HG03039 (cell line): ENCODE results near the gene CCDC61.

Experiments used
- ATAC-seq: cut with Tn5 transposase; IDR thresholded peaks from one replicate; pipeline ENCODE4 v1.9.1; 2021; ENCODE audit warnings: mild to moderate bottlenecking, moderate library complexity; ENCODE audit not compliant: unreplicated experiment

The CCDC61 gene, protein sequence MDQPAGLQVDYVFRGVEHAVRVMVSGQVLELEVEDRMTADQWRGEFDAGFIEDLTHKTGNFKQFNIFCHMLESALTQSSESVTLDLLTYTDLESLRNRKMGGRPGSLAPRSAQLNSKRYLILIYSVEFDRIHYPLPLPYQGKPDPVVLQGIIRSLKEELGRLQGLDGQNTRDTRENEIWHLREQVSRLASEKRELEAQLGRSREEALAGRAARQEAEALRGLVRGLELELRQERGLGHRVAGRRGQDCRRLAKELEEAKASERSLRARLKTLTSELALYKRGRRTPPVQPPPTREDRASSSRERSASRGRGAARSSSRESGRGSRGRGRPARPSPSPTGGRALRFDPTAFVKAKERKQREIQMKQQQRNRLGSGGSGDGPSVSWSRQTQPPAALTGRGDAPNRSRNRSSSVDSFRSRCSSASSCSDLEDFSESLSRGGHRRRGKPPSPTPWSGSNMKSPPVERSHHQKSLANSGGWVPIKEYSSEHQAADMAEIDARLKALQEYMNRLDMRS

GRCh38 chr19:45994998-45995714 is at the start of gene CCDC61:
CCDC61 (plus strand) TSS chr19:45995467; CDS start chr19:46003019, 7,552 bp downstream.
- ATAC-seq, result peak; percentile 97

DNA sequence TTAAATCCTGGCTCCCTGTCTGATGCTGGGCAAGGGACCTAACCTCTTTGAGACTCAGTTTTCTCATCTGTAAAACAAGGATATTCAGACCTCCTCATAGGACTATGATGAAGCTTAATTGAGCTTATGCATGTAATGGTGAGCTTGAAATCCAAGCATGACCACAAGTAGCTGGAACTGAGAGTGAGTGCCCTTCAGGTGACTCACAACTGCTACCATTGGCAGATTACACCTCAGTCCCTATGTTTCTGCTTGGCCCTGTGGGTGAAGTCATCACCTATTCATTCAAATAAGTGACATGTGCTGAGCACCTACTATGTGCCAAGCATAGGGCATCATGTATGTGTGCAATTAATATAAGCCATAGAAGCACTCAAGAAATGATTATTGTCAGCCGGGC is 47.3 kb upstream of the CCDC61 start:
- ATAC-seq, result no peak

DNA sequence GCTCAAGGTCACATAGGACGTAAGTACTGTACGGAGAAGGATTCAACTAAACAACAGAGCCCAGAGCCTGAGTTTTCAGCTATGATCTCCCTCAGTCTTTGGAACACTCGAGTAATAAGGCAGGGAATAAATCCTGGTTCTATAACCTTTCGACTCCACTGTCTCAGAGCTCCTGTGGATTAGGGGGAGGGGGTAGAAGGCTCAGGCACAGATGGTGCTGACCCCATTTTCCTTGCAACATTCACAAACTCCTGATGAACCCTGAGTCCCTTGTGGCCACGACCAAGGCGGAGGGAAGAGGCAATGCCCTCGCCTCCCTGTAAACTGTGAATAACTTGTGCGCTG is 43.0 kb upstream of the CCDC61 start:
- ATAC-seq, result no peak

GRCh38 chr19:45952686-45953505 is 42.4 kb upstream of the CCDC61 start:
- ATAC-seq, result no peak

DNA sequence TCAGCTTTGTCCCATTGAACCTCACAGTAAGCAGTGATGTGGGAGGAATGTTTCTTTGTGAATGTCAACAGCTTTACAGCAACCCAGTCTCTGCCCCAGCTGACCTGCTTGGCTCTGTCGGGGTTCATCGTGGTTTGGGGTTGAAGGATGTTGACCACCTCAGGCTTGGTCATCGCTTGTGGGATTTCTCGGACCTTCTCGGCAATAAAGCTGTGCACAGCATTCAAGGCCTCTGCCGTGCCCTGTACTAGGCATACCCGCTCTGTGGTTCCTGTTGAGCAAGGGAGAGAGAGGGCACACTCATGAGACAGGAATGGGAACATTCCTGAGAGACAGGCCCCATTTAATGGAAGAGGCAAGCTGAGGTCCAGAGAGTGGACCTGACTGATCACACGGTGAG is 41.6 kb upstream of the CCDC61 start:
- no peak for ATAC-seq

DNA sequence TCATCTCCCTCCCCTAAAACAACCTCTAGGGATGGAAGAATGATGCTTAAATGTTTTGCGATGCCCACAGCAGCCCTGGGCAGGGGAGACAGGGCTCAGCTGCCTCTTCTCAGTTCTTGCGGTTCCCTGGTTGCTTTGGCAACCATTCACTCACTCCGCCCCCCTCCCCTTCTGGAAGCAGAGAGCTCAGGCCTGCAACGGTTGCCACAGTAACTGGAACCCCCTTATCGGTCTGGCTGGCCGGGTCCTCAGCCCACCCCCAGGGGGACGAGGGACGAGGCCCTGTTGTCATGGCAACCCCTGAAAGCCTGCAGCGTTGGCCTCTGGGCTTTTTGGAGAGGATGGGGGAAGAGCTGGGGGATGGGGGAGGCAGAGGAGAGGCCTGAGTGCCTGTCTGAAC is 41.1 kb upstream of the CCDC61 start:
- ATAC-seq, result no peak

GRCh38 chr19:45955905-45956608 is 39.2 kb upstream of the CCDC61 start:
- no peak for ATAC-seq

GRCh38 chr19:45958320-45958719 is 36.9 kb upstream of the CCDC61 start:
- no peak for ATAC-seq

DNA sequence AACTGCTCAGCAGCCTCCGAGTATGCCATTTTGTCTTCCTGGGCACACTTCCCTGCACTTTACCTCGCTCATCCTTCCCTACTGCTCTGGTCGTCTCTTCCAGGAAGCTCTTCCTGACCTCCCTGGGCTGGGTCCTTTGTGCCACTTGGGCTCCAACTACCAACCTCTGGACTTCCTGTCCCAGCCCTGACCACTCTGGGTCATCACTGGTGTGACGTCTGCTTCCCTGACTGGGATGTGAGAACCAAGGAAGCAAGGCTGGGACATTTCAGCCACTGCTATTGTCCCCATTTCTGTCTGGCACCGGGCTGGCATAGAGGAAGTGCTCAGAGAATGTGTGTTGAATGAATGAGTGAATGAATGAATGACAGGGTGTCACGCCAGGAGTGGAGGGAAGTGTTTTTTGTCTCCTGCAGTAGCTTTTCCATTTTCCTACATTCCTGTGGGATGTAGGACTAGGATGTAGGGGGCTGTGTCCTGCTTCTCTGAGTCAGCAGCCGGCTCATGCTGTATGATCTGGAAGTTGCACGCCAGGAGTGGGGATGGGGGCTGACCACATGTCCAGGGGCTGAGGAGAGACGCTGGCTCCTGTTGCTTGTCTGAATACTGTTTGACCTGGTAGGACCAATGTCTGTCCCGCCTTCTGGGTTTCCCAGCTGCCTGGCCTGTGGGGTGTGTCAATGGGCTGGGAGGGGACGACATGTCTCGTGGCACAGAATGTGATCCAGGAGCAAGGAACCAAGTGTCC is 36.3 kb upstream of the CCDC61 start:
- ATAC-seq, result no peak

GRCh38 chr19:45959517-45960025 is 35.7 kb upstream of the CCDC61 start:
- no peak for ATAC-seq

- no peak for ATAC-seq
Observed at GRCh38 chr19:45960595-45961235, 34.6 kb upstream of the CCDC61 start.

DNA sequence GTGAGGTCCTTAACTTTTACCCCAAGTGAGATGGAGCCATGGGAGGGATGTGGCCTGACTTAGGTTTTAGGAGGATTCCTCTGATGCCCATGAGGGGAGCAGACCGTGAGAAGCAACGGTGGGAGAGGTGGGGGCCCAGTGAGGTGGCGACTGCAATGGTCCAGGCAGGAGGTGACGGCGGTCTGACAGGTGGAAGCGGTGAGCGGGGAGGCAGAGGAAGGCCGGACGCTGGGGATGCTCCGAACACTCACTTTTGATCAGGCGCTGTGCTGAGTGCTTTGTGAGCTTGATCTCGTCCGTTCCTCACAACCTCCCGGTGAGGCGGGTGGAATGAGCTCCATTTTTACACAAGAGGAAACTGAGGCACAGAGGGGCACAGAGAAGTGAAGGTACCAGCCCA is 33.2 kb upstream of the CCDC61 start:
- no peak for ATAC-seq

GRCh38 chr19:45967246-45967645 is 28.0 kb upstream of the CCDC61 start:
- no peak for ATAC-seq

DNA sequence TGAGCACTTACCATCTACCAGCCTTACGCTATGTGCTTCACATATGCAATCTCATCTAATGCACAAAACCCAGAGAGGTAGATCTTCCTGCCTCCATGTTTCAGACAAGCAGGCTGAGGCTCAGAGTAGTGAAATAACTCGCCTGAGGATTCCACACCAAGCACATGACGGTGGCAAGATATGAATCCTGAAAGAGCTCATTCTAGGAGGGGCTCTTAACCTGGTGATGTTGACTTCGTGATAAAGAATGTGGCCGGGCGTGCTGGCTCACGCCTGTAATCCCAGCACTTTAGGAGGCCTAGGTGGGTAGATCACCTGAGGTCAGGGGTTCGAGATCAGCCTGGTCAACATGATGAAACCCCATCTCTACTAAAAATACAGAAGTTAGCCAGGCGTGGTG is 26.6 kb upstream of the CCDC61 start:
- ATAC-seq, result no peak

DNA sequence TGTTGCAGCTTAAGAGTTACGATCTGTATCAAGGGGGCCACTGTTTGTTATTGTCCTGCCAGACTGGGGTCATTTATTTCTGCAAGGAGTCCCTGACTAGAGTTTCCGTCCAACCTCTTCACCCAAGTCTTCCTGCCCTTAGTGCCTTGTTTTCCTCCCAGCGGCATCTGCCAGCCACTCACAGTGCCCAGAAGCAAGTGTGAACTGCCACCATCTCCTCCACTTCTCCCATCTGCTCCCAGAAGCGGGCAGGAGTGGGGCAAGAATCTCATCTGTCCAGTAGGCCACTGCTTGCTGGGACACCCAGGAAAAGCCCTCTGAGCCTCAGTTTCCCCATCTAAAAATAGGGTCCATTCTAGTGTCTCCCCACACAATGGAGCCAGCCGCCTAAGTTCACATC is 25.6 kb upstream of the CCDC61 start:
- no peak for ATAC-seq

DNA sequence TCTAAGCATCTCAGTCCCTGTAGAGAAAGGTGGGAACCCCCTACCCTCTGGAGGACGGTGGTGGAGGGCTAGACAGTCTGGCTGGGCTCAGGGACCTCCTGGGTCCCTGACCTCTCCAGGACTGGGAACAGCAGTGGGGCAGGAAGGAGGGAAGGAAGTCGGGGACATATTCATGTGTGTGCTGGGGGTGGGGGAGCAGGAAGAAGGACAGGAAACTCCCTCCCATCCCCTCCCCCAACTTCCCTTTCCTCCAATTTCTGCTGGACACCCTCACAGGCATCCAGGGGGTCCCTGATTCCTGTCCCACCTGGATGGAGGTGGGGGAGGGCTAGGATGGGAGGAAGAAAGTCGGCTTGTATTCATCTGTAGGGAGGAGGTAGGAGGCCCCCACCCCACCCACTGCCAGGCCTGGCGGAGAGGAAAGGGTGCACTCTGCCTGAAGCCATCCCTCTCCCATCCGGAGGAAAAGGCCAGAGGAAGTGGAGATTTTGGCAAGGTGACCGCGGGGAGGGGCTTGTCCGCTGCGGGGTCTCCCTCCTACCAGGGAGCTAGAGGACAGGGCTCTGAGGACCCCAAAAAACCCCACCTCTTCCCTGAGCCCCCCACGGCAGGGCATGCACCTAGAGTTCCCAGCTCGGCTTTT is 23.9 kb upstream of the CCDC61 start:
- no peak for ATAC-seq

- ATAC-seq, result no peak
Observed at GRCh38 chr19:45972081-45972946, 23.0 kb upstream of the CCDC61 start.
